Body of pancreas (tissue), 4 donors: ENCODE measurements around the gene CYP27A1.

Source experiments
- POLR2A ChIP-seq, 3 donors: fragments of 450-650 bp; IDR thresholded peaks; one replicate each; pipeline ENCODE4 v1.6.1; 2016; ENCODE audit warnings: antibody characterized with exemption in 3 of 3, mild to moderate bottlenecking in 2 of 3
- TF ChIP-seq, protein P1 (sequence below), 7 experiments: fragments of 450-650 bp in 4 of 7; fragments of 200-600 bp in 3 of 7; sonication (generic) in 3 of 7; IDR thresholded peaks; one replicate each; pipeline ENCODE4 v1.5.1; 2016 to 2019; ENCODE audit warnings: antibody characterized with exemption in 7 of 7

- TF ChIP-seq, protein P1, sequence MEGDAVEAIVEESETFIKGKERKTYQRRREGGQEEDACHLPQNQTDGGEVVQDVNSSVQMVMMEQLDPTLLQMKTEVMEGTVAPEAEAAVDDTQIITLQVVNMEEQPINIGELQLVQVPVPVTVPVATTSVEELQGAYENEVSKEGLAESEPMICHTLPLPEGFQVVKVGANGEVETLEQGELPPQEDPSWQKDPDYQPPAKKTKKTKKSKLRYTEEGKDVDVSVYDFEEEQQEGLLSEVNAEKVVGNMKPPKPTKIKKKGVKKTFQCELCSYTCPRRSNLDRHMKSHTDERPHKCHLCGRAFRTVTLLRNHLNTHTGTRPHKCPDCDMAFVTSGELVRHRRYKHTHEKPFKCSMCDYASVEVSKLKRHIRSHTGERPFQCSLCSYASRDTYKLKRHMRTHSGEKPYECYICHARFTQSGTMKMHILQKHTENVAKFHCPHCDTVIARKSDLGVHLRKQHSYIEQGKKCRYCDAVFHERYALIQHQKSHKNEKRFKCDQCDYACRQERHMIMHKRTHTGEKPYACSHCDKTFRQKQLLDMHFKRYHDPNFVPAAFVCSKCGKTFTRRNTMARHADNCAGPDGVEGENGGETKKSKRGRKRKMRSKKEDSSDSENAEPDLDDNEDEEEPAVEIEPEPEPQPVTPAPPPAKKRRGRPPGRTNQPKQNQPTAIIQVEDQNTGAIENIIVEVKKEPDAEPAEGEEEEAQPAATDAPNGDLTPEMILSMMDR (IDR thresholded peaks at IDR 0.05) = no peak
- TF ChIP-seq POLR2A (IDR thresholded peaks at IDR 0.05) = no peak
These were observed 49.5 kb downstream of the CYP27A1 start, which contains the start of gene PRKAG3 for GRCh38 chr2:218831378-218831990.
